Liver (tissue), 9 donors: Measurements from ENCODE around the gene NAT10. TPM values are rescaled to one million over a fixed set of nuclear protein-coding genes. Genes with fewer than 3 reads are reported as not detected.

Experiments used
- DNase-seq: peaks from one replicate; pipeline ENCODE4 v3.0.0-alpha.2; 2017; ENCODE audit warnings: low spot score
- H3K27ac ChIP-seq, 2 donors: one replicate each; pipeline ENCODE4 v1.7.0; 2013; ENCODE audit warnings: inconsistent platforms in 2 of 2, low read length in 2 of 2, control low read depth in 1 of 2, low read depth in 1 of 2, mild to moderate bottlenecking in 1 of 2
- H3K27me3 ChIP-seq, 4 donors: one replicate each; pipeline versions ENCODE4 v1.6.1 to v1.7.0; 2013; ENCODE audit warnings: low read length in 3 of 4, inconsistent platforms in 1 of 4, mild to moderate bottlenecking in 1 of 4, moderate library complexity in 1 of 4; ENCODE audit not compliant: control insufficient read depth in 4 of 4, insufficient read depth in 4 of 4
- H3K36me3 ChIP-seq, 4 donors: one replicate each; pipeline versions ENCODE4 v1.6.1 to v1.7.0; 2013; ENCODE audit warnings: low read length in 3 of 4, mild to moderate bottlenecking in 3 of 4, low read depth in 1 of 4, moderate library complexity in 1 of 4; ENCODE audit not compliant: control insufficient read depth in 4 of 4, insufficient read depth in 3 of 4
- H3K4me1 ChIP-seq, 4 donors: one replicate each; pipeline versions ENCODE4 v1.6.1 to v1.7.0; 2013; ENCODE audit warnings: low read length in 3 of 4, mild to moderate bottlenecking in 3 of 4, moderate library complexity in 1 of 4; ENCODE audit not compliant: control insufficient read depth in 4 of 4, insufficient read depth in 4 of 4
- H3K4me3 ChIP-seq, 3 donors: one replicate each; pipeline versions ENCODE4 v1.6.1 to v1.7.0; 2013; ENCODE audit warnings: low read length in 3 of 3, control low read depth in 1 of 3, low read depth in 1 of 3, mild to moderate bottlenecking in 1 of 3
- H3K9ac ChIP-seq, 2 donors: one replicate each; pipeline ENCODE4 v1.7.0; 2013; ENCODE audit warnings: low read length in 2 of 2, mild to moderate bottlenecking in 2 of 2, moderate library complexity in 2 of 2, control low read depth in 1 of 2, low read depth in 1 of 2
- H3K9me3 ChIP-seq, 4 donors: one replicate each; pipeline versions ENCODE4 v1.6.1 to v1.7.0; 2013; ENCODE audit warnings: low read length in 3 of 4; ENCODE audit not compliant: control insufficient read depth in 4 of 4
- EGR1 ChIP-seq, 2 donors: IDR thresholded peaks; 2 replicates each; pipeline ENCODE4 v1.6.1; 2016 to 2018; ENCODE audit warnings: antibody characterized with exemption in 2 of 2, low read depth in 2 of 2
- FOXA1 ChIP-seq: IDR thresholded peaks from 2 replicates; pipeline ENCODE4 v1.6.1; 2016; ENCODE audit warnings: antibody characterized with exemption
- FOXA2 ChIP-seq: IDR thresholded peaks from 2 replicates; pipeline ENCODE4 v1.6.1; 2016; ENCODE audit warnings: antibody characterized with exemption
- GABPA ChIP-seq, 2 donors: IDR thresholded peaks in 1 of 2; conservative IDR thresholded peaks in 1 of 2; 2 replicates each; pipeline ENCODE4 v1.6.1; 2016; ENCODE audit warnings: antibody characterized with exemption in 2 of 2, mild to moderate bottlenecking in 1 of 2, moderate library complexity in 1 of 2
- HNF4A ChIP-seq, 2 donors: conservative IDR thresholded peaks; 2 replicates each; pipeline ENCODE4 v1.6.1; 2016; ENCODE audit warnings: antibody characterized with exemption in 2 of 2, mild to moderate bottlenecking in 2 of 2
- HNF4G ChIP-seq: IDR thresholded peaks from 2 replicates; pipeline ENCODE4 v1.6.1; 2016; ENCODE audit warnings: antibody characterized with exemption
- JUND ChIP-seq, 2 donors: IDR thresholded peaks; 2 replicates each; pipeline ENCODE4 v1.6.1; 2016; ENCODE audit warnings: antibody characterized with exemption in 2 of 2
- NR2F2 ChIP-seq: IDR thresholded peaks from 2 replicates; pipeline ENCODE4 v1.6.1; 2016; ENCODE audit warnings: antibody characterized with exemption
- RAD21 ChIP-seq, 2 donors: IDR thresholded peaks; 2 replicates each; pipeline ENCODE4 v1.6.1; 2016; ENCODE audit warnings: antibody characterized with exemption in 2 of 2, mild to moderate bottlenecking in 2 of 2
- RXRA ChIP-seq, 2 donors: IDR thresholded peaks; 2 replicates each; pipeline ENCODE4 v1.6.1; 2017 to 2018; ENCODE audit warnings: antibody characterized with exemption in 2 of 2, mild to moderate bottlenecking in 1 of 2
- SP1 ChIP-seq: IDR thresholded peaks from 2 replicates; pipeline ENCODE4 v1.6.1; 2018; ENCODE audit warnings: antibody characterized with exemption, mild to moderate bottlenecking
- TAF1 ChIP-seq: conservative IDR thresholded peaks from 2 replicates; pipeline ENCODE4 v1.6.1; 2016; ENCODE audit warnings: antibody characterized with exemption, mild to moderate bottlenecking
- YY1 ChIP-seq: IDR thresholded peaks from 2 replicates; pipeline ENCODE4 v1.6.1; 2016; ENCODE audit warnings: antibody characterized with exemption, mild to moderate bottlenecking
- ZBTB33 ChIP-seq: IDR thresholded peaks from 2 replicates; pipeline ENCODE4 v1.6.1; 2016; ENCODE audit warnings: antibody characterized with exemption
- WGBS: extraction: QIAGEN DNeasy Blood & Tissue Kit; methylation state at CpG from one replicate; pipeline ENCODE4 v1.1.7; 2013; 5-methylcytosine and 5-hydroxymethylcytosine counted together
- polyA plus RNA-seq, 2 donors: library from polyadenylated mRNA; stranded (reverse) in 1 of 2; unstranded in 1 of 2; fragments of 200-250 nt in 1 of 2; fragments of >200 nt in 1 of 2; fragmentation: Nextera tagmentation in 1 of 2; extraction: Ambion mirVana in 1 of 2; gene quantifications; one replicate each; pipeline versions ENCODE4 v1.2.1 to v1.2.3, GENCODE V29; 2013 to 2015
- total RNA-seq, 2 donors: library from RNA; depleted of rRNA; stranded (reverse); fragments of >200 nt; gene quantifications; one replicate each; pipeline ENCODE4 v1.2.3, GENCODE V29; 2014
- TF ChIP-seq, protein P1 (sequence below): IDR thresholded peaks from 2 replicates; pipeline ENCODE4 v1.6.1; 2016; ENCODE audit warnings: antibody characterized with exemption
- TF ChIP-seq, protein P2 (sequence below): IDR thresholded peaks from 2 replicates; pipeline ENCODE4 v1.6.1; 2016; ENCODE audit warnings: antibody characterized with exemption
- TF ChIP-seq, protein P3 (sequence below): fragments of 150-350 bp; IDR thresholded peaks from 2 replicates; pipeline ENCODE4 v1.5.1; 2017; ENCODE audit warnings: improper control_type of control experiment, low read depth, low read length; ENCODE audit not compliant: missing input control
- donor health status: healthy.
- donor health status: healthy.
- donor health status: healthy.
- donor health status: healthy.
- donor health status: healthy.

NAT10 gene
- total and polyA plus RNA-seq, 4 donors, result 9.1 to 14.0 (median 13.5) TPM

- H3K36me3 ChIP-seq, result peaks cover 0 to 63% (median 21%) of the 10 kb centered on the region in 4 donors
- H3K9me3 ChIP-seq, result no peaks in the 10 kb centered on the region
- WGBS, result 83% methylated on average over 9 of the region's 9 CpGs
- TF ChIP-seq HNF4A (conservative IDR thresholded peaks at IDR 0.05) (no peak), ZBTB33 (no peak), SP1 (no peak), FOXA2 (no peak), YY1 (no peak), RAD21 (IDR thresholded peaks at IDR 0.05) (no peak), RXRA (IDR thresholded peaks at IDR 0.05) (no peak), JUND (IDR thresholded peaks at IDR 0.05) (no peak), GABPA (IDR thresholded peaks at IDR 0.05 in 1 of 2, conservative IDR thresholded peaks at IDR 0.05 in 1 of 2) (no peak), EGR1 (IDR thresholded peaks at IDR 0.05; ENCODE audit: low read depth in 2 of 2) (no peak), TAF1 (no peak), FOXA1 (no peak), HNF4G (no peak), NR2F2 (no peak)
- TF ChIP-seq, protein P1, sequence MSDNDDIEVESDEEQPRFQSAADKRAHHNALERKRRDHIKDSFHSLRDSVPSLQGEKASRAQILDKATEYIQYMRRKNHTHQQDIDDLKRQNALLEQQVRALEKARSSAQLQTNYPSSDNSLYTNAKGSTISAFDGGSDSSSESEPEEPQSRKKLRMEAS, result no peak
- TF ChIP-seq, protein P2, sequence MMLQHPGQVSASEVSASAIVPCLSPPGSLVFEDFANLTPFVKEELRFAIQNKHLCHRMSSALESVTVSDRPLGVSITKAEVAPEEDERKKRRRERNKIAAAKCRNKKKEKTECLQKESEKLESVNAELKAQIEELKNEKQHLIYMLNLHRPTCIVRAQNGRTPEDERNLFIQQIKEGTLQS, result no peak
- TF ChIP-seq, protein P3, sequence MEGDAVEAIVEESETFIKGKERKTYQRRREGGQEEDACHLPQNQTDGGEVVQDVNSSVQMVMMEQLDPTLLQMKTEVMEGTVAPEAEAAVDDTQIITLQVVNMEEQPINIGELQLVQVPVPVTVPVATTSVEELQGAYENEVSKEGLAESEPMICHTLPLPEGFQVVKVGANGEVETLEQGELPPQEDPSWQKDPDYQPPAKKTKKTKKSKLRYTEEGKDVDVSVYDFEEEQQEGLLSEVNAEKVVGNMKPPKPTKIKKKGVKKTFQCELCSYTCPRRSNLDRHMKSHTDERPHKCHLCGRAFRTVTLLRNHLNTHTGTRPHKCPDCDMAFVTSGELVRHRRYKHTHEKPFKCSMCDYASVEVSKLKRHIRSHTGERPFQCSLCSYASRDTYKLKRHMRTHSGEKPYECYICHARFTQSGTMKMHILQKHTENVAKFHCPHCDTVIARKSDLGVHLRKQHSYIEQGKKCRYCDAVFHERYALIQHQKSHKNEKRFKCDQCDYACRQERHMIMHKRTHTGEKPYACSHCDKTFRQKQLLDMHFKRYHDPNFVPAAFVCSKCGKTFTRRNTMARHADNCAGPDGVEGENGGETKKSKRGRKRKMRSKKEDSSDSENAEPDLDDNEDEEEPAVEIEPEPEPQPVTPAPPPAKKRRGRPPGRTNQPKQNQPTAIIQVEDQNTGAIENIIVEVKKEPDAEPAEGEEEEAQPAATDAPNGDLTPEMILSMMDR, result no peak
- no peak for DNase-seq
- H3K27ac ChIP-seq, result no peak overlapping the region
- no peaks in the 10 kb centered on the region for H3K4me1 ChIP-seq
- H3K9ac ChIP-seq, result no peak overlapping the region
- no peak overlapping the region for H3K4me3 ChIP-seq
- no peaks in the 10 kb centered on the region for H3K27me3 ChIP-seq
These were observed 62.5 kb downstream of the NAT10 start for GRCh38 chr11:34167961-34168360.

DNA sequence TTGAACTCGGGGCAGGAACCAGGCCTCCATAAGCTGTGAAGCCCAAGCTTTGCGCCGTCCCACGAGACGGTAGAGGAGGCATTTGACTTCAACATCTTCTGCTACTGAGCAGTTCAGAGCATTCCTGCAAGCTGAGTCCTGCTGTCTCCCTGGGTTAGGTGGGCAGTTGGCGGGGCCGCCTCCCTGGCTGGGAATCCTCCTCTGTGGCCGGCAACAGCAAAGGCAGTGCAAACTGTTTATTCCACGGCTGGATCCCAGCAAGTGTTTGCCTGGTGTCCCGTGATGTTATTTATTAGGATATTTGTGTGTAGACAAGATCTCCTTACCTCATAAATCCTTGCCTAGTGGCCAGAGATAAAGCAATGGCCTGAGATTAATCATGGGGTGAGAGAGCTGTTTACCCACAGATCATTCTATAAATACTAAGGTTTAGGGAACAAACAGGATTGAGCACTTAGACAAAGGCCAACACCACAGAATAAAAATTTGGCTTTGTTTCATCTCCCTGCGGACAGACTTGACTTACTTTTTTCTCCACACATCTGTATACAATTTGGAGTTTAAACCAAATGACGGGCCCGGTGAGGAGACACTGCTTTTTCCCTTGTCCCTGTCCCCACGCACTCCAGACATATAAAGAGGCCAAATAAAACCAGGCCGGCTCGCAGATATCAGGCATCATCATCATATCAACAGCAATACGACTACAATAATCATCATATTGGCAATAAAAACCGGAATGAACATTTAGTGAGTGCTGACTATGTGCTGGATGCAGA lies 63.4 kb downstream of the NAT10 start:
- no peak overlapping the region for H3K4me3 ChIP-seq
- H3K36me3 ChIP-seq, result peaks cover 0 to 56% (median 20%) of the 10 kb centered on the region in 4 donors
- TF ChIP-seq YY1 (no peak), GABPA (IDR thresholded peaks at IDR 0.05 in 1 of 2, conservative IDR thresholded peaks at IDR 0.05 in 1 of 2) (no peak), HNF4G (no peak), RXRA (IDR thresholded peaks at IDR 0.05) (no peak), FOXA1 (no peak), JUND (IDR thresholded peaks at IDR 0.05) (no peak), RAD21 (IDR thresholded peaks at IDR 0.05) (no peak), HNF4A (conservative IDR thresholded peaks at IDR 0.05) (no peak), SP1 (no peak)
- TF ChIP-seq, protein P1, result no peak
- TF ChIP-seq, protein P2, result no peak
- H3K27me3 ChIP-seq, result no peaks in the 10 kb centered on the region
- H3K9me3 ChIP-seq, result no peaks in the 10 kb centered on the region
- no peak overlapping the region for H3K9ac ChIP-seq
- H3K27ac ChIP-seq, result no peak overlapping the region
- DNase-seq, result no peak
- WGBS, result 85% methylated on average over 18 of the region's 18 CpGs
- peaks cover 0 to 2% (median 0%) of the 10 kb centered on the region in 4 donors for H3K4me1 ChIP-seq
